GM18519 (cell line): ENCODE results near the gene GNG8.

Source experiments
- ATAC-seq: cut with Tn5 transposase; IDR thresholded peaks from one replicate; pipeline ENCODE4 v1.9.1; 2021; ENCODE audit warnings: mild to moderate bottlenecking, moderate library complexity; ENCODE audit not compliant: unreplicated experiment, low FRiP score

Gene GNG8

DNA sequence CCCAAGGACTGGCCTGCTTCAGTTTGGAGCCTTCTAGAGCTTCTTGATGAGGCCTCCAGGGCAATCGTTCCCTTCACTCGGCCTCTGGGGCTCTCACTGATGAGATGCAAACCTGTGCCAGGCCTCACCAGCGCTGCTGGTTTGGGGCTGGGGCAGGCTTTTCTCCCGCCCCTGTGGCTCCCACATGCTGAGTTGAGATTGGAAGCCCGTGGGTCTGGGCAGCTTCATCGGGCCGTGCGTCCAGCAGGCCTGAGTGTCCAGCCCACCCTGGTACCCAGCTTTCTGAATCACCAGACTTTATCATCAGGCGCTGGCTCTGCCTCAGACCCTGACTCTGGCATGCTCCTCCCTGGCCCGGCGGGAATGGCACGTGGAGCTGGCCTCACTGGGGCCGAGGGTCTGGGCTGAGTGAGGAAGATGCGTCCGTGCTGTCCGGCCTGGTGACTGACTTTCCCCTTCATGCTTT is 30.6 kb downstream of the GNG8 start:
- ATAC-seq = no peak

DNA sequence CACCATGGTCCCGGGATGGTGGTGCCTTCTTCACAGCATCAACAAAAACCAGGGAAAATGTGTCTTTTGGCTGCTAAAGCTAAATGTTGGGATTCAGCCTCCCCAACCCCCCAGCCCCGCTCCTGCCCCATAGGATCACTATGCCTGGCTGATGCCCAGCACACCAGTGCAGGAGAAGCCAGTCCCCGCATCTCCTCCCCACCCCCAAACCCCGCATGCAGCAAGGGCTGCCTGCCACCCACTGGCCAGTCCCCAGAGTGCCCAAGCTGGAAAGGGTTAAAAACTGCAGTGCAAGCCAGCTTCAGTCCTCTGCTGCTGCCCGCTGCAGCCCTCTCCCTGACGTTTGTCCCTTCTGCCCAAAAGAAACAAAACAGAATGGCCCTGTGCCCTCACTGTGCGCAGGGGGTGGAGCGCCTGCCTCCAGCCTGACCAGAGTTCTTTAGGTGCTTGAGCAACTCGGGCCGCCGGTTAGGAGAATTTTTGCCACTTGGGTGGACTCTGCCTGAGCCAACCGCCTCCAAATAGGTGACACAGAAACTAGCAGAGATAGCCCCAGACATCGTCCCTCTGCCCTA is 31.1 kb downstream of the GNG8 start:
- ATAC-seq = no peak

DNA sequence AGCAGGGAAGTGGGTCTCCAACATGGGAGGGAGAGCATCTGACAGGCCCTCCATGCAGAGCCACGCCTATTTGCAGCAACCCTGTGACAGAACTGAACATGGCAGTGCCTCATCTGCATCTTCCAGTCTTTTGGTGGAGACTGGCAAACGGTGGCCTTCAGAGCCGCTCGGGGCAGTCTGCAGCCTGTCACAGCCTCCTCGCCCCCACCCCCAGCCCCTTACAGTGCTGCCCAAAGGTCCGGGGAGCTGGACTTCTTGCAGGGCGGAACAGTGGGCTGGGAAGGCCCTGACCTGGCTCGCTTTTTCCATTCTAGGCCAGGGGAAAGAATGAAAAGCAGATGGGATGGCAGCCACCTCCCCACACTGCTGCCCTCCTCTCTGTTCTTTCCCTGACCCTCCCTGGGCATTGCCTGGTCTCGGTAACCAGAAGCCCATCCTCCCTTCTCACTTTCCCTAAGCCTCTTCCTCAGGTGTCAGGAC is 32.2 kb downstream of the GNG8 start:
- no peak for ATAC-seq

DNA sequence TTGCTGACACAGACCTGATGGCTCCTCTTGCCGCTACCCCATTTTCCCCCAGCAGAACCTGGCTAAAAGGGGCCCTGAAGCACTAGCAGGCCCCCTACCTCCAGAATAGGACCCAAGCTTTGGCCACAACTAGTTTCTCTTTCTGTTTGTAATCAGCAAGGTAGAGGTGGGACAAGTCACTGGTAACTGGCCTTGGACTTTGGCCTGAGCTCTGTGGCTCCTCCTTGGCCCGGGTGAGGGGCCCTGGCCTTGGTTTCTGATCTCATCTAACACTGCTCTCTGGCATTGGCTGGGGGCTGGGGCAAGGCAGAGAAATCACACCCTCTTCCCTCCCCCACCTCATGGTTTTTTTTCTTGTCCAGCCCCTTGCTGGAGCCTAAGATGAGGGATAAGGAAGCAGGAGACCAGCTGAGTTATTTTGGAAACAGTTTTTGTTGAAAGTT is 32.8 kb downstream of the GNG8 start:
- no peak for ATAC-seq

DNA sequence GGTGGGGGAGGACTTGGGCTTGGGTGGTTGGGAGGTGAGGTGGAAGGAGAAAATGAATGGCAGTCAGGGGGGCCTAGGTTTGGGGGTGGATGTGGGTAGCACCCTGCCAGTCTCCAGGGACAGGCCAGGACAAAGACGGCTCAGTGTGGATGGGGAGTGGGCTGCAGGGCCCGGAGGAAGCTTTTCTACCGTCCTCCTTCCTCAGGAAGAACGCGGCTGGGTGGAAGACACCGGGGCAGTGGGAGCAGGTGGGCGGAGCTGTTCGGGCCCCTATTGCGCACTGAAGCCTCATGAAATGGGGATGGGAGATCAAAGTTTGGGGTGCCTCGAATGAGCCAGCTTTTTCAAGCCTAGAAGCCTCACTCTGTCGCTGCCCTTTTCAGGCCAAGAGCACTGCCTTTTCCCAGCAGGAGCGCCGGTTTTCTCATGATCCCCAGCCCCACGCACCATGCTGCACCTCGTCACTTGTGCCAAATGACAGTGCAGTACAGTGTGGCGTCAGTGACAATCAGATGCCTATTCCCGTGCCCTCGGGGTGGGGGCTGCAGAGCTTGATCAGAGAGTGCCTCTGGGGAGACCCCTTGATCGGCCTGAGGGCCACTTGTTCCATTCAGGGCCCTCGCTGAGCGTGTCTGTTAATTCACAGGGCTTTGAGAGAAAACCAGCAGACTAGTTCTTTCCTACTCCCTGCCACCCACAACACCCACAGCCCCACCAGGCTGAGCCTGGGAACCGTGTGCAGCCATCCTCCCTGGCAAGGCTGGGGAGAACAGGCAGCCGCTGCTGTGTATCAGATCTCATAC is 33.4 kb downstream of the GNG8 start:
- ATAC-seq = no peak

DNA sequence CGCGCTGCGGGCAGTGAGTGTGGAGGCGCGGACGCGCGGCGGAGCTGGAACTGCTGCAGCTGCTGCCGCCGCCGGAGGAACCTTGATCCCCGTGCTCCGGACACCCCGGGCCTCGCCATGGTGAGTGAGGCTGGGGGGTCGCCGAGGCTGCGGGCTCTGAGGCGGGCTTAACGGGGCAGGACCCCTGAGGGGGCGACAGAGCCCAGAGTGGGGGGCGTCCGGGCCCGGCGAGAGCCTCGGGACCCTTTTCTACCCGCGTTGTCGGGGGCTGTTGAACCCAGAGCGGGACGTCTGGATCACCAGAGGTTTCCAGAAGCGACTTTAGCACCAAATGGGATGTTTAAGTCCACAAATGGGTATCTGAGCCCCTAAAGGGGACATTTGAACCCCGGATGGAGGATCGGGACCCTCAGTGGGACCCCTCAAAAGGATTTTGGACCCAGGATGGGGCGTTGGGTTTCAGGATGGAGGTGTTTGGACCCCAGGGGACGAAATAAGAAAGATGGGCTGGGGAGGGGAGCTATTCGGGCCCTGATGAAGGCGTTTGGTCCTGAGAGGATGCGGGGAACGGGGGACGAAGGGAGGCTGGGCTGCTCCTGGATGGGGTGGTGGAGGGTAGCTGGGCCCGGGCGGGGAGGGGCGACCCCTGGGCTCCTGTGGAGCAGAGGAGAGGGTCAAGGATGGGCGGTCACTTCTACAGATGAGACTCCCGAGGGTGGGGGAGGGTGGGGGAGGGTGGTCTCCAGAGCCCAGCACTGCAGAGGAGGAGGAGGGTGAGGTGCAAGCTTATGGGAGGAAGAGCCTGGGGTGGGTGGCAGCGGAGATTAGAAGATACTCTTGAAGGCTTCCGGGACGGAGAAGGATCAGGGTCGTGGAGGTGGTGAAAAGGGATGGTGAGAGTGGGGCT is 34.4 kb downstream of the GNG8 start, which contains the start of gene CALM3:
TSS of gene CALM3 (plus strand) at position 13 of the 907 bp plus-strand sequence. CDS start at position 118, 105 bp downstream.
- ATAC-seq = no peak

DNA sequence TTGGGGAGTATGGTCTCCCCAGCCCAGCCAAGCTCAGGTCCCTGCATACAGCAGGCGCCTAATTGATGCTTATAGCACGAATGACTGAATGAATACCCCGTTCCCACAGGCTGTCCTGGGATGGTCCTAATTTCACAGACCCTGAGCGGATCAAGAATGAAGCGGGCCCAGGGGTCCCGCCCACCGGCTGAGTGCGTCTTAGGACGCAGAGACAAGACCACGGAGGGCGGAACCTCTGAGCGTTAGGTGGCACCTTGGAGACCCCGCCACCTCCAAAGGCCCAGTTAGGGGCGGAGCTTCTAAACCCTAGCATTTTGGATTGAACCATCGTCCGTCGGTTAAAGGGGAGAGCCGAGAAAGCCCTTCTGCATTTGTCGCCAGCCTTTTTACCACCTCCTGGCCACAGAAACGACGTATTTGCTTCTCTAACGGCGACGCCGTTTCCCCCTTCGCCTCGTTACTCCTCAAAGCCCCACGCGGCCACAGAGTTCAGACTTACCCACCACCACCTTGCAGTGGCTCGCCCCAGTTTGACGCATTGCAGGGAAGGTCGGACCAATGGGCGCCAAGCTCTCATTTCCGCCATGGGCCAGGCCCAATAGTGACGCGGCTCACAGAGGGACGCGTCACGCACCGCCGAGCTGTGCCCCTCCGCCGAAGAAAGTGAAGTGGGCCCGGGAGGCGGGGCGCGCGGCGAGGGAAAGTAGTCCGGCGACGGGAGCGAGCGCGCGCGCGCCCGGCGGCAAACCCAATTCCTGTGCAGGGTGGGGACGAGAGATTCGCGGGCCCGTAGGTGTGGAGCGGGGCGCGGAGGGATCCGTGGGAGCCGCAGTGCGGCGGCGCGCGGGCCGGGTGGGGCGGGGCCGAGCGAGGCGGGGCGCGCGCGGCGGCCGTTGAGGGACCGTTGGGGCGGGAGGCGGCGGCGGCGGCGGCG is 35.4 kb downstream of the GNG8 start:
- ATAC-seq = peak; percentile 63

DNA sequence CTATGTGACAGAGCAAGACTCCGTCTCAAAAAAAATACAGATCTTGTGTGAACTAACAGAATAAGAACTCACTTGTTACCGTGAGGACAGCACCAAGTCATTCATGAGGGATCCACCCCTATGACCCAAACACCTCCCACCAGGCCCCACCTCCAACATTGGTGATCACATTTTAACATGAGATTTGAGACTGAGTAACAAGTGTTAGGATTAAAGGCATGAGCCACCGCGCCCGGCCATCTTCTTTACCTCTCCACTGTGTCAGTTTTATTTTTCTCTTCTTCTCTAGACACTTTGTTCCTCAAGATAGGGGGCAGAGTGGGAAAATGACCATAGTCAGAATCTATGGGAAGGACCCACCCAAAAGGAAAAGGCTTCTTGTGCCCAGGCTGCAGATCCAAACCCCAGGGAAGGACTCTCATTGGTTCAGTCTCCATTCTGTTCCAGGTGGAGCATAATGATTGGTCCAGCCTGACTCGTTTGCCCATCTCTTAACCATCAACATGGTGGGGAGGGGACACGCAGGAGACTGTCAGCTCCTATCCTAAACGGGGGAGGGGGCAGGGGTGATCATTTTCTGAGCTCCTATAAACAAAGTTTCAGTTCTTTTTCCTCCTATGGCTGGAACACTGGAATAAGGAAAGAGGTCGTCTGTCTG is 36.2 kb downstream of the GNG8 start:
- no peak for ATAC-seq

DNA sequence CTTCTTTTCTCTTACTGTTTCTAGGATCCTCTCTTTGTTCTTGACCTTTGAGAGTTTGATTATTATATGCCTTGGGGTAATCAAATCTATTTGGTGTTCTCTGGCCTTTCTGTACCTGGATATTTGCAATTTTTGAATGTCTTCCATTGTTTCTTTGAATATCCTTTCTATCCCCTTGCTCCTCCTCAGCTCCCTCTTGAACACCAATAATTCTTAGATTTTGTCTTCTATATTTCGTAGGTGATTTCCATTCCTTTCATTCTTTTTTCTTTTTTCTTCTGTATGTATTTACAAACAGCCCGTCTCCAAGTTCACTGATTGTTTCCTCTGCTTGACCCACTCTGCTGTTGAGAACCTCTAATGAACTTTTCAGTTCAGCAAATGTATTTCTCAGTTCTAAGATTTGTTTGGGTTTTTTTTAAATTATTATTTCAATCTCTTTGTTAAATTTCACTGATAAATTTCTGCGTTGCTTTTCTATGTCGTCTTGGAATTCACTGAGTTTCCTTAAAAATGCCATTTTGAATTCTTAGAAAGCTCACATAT is 37.6 kb downstream of the GNG8 start:
- ATAC-seq = no peak

DNA sequence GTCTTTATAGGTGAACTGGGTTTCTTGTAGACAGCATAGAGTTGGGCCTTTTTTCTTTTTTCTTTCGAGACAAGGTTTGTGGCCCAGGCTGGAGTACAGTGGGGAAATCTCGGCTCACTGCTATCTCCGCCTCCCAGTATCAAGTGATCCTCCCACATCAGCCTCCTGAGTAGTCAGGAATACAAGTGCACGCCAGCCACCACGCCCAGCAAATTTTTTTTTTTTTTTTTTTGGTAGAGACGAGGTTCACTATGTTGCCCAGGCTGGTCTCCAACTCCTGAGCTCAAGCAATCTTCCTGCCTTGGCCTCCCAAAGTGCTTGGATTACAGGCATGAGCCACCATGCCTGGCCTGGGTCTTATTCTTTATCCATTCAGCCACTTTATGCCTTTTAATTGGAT is 40.0 kb downstream of the GNG8 start:
- no peak for ATAC-seq

DNA sequence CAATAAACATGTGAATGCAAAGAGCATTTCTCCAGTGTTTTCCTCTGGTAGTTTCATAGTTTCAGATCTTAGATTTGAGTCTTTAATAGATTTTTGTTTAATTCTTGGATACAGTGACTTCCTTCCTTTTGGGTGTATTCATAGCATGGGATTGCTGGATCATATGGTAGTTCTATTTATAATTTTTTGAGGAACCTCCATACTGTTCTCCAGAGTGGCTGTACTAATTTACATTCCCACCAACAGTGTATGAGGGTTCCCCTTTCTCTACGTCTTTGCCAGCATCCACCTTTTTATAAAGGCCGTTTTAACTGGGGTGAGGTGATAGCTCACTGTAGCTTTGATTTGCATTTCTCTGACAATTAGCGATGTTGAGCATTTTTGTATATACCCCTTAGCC is 44.1 kb downstream of the GNG8 start:
- no peak for ATAC-seq

DNA sequence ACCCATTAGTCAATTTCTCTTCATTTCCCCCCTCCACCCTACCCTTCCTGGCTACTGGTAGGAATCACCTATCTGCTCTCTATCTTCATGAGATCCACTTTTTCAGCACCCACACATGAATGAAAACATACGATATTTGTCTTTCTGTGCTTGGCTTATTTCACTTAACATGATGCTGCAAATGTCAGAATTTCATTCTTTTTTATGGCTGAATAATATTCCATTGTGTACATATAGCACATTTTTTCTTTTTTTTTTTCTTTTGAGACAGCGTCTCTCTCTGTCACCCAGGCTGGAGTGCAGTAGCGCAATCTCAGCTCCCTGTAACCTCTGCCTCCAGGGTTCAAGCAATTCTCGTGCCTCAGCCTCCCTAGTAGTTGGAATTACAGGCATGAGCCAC is 44.7 kb downstream of the GNG8 start:
- ATAC-seq = no peak

DNA sequence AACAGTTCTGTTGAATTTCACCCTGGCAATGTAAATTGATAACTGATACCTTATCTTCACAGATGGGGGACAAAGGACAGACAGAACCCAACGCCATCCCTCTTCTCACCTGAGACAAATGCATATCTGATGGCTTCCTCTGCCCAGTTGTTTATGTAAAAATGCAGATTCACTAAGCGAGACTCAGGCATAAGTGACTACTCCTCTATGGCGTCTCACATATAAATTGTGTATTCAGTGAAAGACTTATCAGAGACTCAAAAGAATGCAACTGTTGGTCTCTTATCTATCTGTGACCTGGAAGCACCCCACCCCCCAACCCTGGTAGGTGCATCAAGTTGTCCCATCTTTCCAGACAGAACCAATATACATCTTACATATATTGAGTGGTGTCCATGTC is 48.1 kb downstream of the GNG8 start:
- no peak for ATAC-seq

DNA sequence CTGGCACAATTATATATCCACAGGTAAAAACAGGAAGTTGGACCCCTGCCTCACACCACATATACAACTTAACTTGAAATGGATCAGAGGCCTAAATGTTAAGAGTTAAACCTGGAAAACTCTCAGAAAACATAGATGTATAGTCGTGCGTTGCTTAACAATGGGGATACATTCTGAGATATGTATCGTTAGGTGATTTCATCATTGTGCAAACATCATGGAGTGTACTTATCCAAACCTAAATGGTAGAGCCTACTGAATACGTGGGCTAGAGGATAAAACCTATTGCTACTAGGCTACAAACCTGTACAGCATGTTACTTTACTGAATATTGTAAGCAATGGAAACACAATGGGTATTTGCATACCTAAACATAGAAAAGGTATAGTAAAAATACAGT is 49.7 kb downstream of the GNG8 start:
- no peak for ATAC-seq

DNA sequence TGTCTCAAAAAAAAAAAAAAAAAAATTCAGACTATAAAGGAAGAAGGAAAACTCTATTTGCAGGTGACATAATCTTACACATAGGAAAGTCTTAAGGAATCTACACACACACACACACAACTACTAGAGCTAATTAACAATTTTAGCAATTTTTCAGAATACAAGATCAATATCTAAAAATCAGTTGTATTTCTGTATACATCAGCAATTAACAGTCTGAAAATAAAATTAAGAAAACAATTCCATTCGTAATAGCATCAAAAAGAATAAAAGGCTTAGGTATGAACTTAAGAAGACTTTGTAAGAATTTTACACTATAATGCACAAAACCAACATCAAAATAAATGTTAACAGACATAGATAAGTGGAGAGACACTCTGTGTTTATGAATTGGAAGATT is 50.5 kb downstream of the GNG8 start:
- no peak for ATAC-seq
